HG03575 (cell line): ENCODE data around the gene CCNF.

Experiments
- ATAC-seq: cut with Tn5 transposase; IDR thresholded peaks from one replicate; pipeline ENCODE4 v1.9.1; 2021; ENCODE audit not compliant: unreplicated experiment, insufficient number of reproducible peaks, low FRiP score; ENCODE audit errors: extremely low read depth

Gene CCNF

DNA sequence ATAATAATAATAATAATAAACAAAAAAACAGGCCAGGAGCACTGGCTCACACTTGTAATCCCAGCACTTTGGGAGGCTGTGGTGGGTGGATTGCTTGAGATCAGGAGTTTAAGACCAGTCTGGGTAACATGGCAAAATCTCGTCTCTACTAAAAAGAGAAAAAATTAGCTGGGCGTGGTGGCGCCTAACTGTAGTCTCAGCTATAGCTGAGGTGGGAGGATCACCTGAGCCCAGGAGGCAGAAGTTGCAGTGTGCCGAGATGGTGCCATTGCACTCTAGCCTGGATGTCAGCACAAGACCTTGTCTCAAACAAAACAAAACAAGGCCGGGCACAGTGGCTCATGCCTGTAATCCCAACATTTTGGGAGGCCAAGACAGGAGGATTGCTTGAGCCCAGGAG lies 65.8 kb downstream of the CCNF start:
- ATAC-seq = no peak

DNA sequence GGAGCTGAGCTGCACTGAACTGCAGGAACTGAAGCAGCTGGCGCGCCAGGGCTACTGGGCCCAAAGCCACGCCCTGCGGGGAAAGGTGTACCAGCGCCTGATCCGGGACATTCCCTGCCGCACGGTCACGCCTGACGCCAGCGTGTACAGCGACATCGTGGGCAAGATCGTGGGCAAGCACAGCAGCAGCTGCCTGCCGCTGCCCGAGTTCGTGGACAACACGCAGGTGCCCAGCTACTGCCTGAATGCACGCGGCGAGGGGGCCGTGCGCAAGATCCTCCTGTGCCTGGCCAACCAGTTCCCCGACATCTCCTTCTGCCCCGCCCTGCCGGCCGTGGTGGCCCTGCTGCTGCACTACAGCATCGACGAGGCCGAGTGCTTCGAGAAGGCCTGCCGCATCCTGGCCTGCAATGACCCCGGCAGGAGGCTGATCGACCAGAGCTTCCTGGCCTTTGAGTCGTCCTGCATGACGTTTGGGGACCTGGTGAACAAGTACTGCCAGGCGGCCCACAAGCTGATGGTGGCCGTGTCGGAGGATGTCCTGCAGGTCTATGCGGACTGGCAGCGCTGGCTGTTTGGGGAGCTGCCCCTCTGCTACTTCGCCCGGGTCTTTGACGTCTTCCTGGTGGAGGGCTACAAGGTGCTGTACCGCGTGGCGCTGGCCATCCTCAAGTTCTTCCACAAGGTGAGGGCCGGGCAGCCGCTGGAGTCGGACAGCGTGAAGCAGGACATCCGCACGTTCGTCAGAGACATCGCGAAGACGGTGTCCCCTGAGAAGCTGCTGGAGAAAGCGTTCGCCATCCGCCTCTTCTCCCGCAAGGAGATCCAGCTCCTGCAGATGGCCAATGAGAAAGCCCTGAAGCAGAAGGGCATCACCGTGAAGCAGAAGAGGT lies 67.2 kb downstream of the CCNF start:
- ATAC-seq = no peak

DNA sequence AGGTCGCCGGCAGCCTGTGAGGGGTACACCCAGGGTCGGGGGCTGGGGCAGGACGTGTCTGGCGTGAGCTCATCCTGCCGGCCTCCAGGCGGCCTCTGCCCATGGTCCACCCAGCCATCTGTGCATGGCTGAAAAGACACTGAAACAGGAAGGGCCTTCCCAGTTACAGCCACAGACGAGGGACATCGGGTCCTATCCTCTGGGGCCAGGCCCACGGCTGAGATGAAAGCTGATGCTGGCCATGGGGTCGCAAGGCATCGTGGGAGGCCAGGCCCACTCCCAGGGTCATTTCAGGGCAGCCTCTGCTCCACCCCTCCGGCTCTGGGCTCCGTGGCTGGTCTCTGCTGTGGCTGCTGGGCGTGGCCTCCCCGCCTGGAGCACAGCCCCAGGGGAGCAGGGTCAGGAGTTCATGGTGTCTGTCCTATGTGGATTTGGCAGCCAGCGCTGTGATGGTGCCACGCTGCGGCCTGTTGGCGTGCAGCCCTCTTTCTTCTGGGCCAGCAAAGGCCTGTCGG lies 67.9 kb downstream of the CCNF start:
- no peak for ATAC-seq

DNA sequence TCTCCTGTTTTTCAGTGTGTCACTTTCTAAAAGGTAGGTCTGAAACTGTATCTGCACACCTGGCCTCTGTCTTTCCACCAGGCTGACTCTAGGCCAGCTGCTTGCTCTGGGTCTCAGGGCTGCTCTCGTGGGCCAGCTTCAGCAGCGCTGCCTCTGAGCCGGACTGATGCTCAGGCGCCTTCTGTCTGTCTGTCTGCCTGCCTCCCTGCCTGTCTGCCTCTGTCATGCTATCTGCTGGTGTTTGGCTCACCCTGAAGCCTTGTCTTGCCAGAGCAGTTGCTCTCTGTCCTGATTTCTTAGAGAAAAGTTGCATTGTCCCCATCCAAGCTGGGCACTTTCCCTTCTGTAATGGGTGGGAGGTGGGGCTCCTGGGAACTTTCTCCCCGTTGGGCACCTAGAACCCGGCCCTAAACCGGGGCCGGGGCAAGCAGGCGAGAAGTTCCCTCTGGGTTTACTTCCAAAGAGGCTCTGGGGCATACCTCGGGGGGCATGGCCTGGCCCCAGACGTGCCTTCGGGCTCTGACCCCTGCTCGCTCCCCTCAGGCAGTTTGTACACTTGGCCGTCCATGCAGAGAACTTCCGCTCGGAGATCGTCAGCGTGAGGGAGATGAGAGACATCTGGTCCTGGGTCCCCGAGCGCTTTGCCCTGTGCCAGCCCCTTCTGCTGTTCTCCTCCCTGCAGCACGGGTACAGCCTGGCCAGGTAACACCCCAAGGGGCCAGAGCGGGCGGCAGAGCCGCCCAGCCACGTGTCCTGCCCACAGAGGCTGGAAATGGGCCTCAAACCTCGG lies 68.6 kb downstream of the CCNF start:
- ATAC-seq = no peak

DNA sequence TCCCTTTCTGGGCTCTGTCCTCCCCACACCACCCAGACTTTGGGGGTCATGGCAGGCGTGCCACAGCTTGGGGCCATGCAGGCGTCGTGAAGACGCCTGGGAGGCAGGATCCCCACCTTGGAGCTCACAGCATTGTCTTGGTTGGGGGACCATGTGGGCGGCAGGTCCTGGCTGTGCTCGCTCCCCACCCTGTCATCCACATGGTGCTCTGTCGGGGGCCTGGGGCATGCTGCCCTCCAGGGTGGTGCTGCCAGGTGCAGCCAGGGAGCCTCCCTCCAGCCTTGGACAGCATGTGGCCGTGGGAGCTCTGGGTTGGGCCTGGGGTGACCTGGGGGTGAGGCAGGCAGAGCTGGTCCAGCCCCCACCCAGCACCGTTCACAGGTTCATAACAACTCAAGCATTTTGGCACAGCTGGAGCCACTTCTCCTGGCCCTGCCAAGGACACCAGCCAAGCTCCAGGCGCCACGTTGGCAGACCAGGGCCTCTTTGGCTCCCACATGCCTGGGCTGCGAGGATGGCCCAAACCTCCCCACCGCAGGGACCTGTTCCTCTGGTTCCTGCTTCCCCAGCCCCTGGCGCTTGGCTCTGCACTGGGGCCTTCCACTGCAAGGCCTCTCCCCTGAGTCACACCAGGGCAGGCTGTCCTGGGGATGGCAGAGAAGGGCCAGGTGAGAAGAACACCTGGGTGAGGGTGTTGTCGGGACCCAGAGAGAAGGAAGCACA lies 69.4 kb downstream of the CCNF start:
- ATAC-seq = no peak

DNA sequence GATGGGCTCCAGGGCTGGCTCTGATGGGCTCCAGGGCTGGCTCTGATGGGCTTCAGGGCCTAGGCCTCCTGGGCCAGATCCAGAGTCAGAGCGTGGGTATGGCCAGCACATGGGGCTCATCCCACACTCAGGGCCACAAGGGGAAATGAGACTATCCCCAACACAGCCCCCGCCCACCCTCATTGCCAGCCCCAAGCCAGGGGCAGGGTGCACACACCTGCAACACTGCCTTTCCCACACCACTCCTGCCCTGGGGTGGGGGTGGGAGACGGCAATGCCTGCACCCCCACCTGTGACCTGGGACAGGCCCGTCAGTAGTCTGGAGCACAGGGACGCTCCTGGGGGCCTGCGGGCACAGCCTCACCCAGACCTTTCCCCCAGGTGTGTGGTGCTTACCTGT lies 70.2 kb downstream of the CCNF start:
- no peak for ATAC-seq

DNA sequence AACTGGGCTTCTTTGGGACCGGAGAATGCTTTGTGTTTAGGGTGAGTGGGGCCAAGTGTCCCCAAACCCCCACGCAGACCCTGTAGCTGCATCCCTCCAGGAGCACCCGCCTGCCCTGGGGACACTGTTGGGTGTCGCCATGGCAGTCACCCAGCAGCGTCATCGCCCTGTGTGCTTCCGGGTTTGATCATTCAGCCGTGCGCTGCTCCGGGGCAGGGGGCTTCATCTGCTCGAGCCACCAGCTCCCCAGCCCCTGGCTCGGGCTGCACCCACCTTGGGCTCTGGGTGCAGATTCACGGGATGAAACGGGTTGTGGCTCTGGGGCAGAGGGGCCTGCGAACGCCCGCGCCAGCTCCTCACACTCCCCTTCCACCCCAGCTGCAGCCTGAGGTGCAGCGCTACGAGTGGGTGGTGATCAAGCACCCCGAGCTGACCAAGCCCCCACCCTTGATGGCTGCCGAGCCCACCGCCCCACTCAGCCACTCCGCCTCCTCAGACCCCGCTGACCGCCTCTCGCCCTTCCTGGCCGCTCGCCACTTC lies 70.7 kb downstream of the CCNF start:
- no peak for ATAC-seq

DNA sequence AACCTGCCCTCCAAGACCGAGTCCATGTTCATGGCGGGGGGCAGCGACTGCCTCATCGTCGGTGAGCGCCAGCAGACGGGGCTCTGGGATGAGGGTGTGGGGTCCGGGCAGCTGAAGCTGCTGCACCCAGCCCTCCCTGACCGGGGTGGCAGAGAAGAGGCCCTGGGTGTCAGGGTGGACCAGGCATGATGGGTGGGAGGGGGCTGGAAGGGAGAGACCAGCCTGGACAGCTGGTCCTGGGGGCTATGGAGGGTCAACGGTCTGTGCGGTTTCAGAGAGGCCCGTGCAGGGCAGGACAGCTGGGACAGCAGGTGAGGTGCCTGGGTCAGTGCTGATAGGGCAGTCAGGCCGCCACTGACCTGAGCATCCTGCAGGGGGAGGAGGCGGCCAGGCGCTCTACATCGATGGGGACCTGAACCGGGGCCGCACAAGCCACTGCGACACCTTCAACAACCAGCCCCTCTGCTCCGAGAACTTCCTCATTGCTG lies 71.2 kb downstream of the CCNF start:
- no peak for ATAC-seq

DNA sequence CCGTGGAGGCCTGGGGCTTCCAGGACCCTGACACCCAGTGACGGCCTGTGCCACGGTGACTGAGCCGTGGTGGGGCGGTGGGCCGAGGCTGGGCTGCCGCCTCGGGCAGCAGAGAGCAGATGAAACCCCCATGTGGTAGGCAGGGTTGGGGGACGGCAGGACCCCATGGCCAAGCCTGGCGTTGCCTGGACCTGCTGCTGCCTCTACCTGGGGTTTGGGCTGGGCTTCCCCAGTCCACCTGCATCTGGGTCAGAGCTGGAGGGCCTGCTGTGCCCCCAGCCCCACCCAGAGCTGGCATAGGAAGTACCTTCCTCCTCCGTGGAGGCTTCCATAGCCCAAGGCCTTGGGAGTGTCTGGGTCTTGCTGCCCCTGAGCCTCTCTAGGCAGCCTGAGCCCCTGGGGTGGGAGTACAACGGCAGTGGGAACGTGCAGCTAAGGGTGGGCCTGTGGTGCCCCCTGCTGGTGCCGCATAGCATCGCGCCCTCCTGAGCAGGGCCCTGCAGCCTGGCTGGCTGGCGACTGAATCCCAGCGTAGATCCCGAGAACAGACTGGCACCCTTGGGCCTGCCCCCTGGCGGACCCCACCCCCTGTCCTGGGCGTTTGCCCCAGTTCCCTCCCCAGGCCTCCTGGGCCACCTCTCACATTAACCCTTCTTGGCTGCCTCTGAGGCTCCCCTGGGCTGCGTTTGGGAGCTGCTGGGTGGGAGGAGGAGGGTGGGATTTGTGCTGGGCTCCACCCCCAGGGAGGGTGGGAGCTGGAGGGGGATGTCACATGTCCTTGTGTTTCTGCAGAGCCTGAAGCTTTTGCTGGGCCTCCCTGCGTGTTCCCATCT lies 71.9 kb downstream of the CCNF start:
- no peak for ATAC-seq

DNA sequence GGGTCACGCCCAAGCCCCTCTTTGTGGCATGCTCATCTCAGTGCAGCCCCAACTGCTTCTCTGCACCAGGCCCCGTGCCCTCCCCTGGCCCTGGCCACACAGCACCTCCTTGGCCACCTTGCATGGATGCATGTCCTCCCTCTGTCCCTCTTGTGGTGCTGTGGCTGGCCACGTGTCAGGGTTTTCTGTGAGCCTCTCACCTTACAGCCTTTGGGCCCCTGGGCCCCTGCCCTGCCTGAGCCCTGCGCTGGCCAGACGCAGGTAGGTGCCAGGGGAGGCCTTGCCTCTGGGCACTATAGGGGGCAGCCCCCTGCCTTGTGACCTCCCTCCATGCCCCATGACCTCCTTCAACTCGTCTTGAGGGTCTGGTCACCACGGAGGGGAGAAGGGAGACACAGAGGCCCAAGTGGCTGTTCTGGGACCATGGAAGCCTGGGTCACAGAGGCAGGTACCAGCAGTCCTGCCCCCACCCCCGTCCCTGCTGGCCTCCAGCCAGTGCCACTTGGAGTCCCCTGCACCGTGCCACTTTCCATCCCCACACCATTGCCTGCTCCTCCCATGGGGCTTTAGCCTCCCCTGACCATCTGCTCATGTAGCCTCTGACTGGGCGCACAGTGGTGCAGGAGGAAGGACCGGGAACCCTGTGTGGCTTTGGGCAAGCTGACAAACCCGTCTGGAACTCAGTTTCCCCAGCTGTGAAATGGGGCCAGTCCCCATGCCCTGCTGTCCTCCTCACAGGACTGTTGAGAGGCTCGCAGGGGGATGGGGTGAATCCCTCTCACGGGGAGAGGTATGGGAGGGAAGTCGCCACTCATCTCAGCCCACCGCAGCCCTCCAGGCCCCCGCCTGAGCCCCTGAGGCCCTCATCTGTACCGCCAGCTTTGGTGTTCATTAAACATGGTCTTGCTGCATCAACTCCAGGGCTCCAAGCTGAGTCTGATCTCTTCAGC lies 73.0 kb downstream of the CCNF start:
- ATAC-seq = no peak

DNA sequence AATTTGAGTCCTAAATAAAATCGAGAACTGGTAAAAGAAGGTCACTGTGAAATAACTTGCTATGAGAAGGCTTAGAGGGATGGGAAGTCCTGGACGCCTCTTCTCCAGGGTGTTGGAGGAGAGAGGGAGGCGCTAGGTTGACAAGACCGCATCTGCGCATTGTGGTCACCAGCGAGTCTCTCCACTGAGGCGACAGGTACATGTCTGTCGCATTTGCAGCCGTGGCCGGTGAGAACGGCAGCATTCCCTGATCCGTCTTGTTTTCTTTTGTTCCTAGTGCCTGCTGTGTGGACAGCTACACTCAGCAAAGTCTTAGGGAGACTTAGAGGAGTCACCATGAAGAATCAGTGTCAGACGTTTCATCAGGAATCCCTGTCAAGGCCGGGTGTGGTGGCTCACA lies 76.4 kb downstream of the CCNF start:
- ATAC-seq = no peak

DNA sequence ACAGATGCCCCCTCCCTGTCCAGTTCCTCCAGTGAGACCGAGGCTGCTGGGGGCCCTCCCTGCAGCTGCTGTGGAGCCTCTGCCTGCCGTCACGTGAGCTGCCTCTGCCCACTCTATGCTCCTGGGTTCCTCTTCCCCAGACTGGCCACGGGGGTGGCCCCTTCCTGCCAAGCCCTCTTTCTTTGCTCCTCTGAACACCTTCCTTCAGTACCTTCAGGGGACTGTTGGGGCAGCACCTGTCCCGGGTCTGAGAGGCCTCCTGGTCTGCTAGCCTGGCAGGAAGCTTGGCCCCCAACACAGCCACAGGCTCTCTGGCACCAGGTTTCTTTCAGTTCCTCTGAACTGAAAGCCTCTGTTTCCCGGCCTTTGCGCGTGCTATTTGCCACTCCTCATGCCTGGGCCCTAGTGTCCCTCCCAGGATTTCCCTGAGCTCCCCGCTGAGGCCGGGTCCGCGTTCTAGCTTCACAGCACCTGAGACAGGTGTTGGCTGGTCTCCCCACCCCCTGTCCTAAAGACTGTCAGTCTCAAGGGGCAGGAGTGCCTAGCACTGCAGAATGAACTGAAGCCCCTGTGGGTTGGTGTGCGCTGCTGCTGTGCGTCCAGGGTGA lies 77.9 kb downstream of the CCNF start:
- no peak for ATAC-seq

DNA sequence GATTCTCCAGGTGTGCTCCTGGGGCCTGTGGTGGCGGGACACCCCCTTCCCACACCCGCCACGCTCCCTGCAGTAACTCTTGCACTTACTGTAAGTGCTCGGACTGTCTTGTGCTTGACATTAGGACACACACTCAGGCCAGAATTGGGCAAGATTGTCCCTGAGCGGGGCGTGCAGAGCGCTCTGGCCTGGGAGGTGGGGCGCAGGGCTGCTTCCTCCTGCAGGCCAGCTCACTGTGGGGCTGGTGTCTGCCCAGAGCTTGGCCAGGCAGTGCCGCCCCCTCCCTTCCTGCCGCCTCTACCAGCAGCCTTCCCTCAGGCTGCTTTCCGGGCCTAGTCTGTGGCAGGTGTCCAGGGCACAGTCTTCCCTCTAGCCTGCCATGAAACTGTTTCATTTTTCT lies 78.4 kb downstream of the CCNF start:
- no peak for ATAC-seq
